HPDE6-E6E7 (cell line): ENCODE data around the gene MEX3C.

Source experiments
- DNase-seq: peaks from one replicate; pipeline ENCODE4 v3.0.0; 2011; ENCODE audit warnings: missing footprints; ENCODE audit errors: extremely low spot score

The MEX3C gene

DNA sequence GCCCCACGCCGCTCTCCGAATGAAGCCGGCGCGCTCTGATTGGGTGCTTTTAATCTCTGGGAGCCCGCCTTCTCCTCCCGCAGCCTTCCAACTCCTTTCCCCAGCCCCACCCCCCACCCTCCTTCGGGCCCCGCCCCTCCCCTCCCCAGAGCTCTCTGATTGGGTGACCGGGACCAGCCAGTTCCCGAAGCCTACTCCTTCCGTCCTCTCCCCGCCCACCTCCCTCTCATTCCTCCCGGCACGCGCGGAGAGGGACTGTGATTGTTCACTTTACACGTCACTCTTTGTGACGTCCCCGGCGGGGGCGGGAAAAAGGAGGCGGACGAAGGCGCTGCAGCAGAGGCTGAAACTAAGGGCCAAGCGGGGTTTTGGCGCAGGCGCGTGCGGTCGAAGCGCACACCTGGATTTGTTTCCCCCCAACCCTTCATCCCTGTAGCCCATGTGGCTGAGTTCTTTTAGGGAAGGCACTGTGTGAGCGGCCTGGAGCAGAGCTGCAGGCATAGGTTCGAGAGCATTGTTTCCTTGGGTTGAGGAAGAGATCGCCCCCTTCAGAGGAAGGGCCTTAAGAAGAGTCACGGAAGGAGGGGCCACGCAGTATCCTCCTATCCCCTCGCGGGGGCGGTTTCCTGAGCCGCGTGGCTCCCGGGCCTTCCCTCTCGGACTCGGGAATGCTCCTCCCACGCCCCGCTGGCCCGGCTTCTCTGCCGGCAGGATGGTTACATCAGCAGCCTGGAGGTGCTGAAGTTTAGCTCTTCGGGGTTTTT is at the start of gene MEX3C:
Gene MEX3C, minus strand, starts transcription at position 21 of the 764 bp plus-strand sequence. CDS start 361 bp downstream, outside the sequence.
- peak; percentile 93 for DNase-seq

GRCh38 chr18:51241226-51241625 is 43.7 kb upstream of the MEX3C start:
- DNase-seq, result no peak

- peak; percentile 91 for DNase-seq
These were observed 38.7 kb upstream of the MEX3C start for GRCh38 chr18:51236225-51236624.

GRCh38 chr18:51235009-51235789 is 37.7 kb upstream of the MEX3C start:
- DNase-seq, result peak; percentile 69

DNA sequence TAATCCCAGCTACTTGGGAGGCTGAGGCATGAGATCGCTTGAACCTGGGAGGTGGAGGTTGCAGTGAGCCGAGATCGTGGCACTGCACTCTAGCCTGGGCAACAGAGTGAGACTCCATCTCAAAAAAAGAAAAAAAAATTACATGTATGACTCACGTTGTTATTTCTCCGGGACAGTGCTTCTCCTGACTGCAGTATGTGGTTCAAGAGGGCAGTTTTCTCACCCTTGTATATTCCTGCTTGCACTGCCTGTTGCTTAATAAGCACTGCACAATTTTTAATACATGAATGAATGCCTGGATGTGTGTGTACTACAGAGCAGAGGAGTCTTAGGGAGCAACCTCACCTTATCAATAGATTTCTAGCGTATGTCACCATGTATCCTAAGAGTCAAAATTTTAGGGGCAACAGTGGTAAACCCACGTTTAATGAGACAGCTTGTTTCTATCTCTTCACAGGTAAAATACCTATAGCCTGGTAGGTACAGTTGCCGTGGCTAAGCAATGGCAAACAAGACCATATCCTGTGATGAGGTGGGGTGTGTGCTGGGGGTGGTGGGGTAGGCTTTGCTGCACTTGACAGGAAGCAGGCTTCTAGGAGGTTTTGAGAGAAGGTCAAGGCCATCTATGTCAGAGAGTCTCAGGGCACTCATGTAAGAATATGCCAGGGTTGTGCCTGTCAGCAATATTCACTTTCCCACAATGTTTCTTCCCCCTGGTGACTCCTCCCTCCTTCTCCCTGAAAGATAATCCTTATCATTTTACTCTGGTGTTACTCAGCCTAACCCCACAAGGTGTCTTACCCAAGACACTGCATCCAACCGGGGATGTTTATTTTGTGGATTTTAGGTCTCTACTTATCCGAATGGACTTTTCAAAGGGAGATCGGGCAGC is 36.9 kb upstream of the MEX3C start:
- no peak for DNase-seq

GRCh38 chr18:51229328-51229727 is 31.8 kb upstream of the MEX3C start:
- DNase-seq, result no peak

- no peak for DNase-seq
These were observed 30.2 kb upstream of the MEX3C start for GRCh38 chr18:51227660-51228059.

DNA sequence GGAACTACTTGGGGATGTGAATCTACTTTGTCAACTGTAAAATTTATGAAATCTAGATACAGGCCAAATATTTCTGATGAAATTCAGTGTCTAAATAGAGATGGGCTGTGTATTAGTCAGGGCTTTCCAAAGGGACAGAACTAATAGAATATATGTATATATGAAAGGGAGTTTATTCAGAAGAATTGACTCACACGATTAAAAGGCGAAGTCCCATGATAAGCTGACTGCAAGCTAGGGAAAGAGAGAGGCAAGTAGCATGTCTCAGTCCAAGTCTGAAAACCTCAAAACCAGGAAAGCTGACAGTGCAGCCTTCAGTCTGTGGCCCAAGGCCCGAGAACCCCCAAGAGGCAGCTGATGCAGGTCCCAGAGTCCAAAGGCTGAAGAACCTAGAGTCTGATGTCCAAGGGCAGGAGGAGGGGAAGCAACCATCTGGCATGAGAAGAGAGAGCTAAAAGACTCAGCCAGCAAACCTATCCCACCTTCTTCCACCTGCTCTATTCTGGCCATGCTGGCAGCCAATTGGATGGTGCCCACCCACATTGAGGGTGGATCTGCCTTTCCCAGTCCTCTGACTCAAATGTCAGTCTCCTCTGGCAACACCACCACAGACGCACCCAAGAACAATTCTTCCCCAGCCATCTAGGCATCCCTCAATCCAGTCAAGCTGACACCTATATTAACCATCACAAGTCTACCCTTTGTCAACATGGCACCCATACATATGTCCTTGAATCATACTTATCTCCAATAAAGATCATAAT is 29.3 kb upstream of the MEX3C start:
- no peak for DNase-seq

DNA sequence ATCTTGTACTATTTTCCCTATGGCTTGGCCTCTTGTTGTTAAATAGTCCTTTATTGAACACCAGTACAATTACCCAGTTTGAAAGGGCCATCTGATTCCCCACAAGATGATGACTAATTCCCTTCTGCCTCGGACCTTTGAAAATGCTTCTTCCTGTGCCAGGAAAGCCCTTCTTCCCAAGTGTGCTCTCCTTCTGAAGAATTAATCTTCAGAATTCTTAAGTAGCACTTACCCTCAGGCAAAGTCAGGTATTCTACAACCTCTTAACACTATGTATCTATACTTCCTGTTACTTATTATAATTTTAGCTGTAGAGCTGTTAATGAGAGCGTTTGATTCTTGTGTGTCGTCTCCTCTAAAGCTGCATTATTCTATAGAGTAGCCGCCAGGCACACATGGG is 28.6 kb upstream of the MEX3C start:
- DNase-seq, result no peak

DNA sequence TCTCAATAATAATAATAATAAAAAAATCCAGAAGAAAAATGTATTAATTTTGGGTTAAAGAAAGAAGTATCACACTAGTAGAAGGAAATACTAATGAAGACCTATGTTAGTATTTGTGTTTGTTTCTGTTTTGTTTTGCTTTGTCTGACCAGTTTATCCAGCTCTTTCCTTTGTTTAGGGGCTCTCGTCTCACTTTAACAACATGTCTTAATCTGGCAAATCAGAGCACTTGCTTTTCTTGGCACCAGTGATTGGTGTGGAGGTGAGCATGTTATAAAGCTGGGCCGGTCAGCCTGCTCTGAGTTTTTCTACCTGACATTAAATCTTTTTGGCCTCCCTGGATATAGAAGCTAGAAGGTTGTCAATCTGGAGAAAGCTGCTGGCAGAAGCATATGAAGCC is 15.1 kb upstream of the MEX3C start:
- DNase-seq, result no peak

- no peak for DNase-seq
These were observed 14.1 kb upstream of the MEX3C start for GRCh38 chr18:51211552-51211951.

DNA sequence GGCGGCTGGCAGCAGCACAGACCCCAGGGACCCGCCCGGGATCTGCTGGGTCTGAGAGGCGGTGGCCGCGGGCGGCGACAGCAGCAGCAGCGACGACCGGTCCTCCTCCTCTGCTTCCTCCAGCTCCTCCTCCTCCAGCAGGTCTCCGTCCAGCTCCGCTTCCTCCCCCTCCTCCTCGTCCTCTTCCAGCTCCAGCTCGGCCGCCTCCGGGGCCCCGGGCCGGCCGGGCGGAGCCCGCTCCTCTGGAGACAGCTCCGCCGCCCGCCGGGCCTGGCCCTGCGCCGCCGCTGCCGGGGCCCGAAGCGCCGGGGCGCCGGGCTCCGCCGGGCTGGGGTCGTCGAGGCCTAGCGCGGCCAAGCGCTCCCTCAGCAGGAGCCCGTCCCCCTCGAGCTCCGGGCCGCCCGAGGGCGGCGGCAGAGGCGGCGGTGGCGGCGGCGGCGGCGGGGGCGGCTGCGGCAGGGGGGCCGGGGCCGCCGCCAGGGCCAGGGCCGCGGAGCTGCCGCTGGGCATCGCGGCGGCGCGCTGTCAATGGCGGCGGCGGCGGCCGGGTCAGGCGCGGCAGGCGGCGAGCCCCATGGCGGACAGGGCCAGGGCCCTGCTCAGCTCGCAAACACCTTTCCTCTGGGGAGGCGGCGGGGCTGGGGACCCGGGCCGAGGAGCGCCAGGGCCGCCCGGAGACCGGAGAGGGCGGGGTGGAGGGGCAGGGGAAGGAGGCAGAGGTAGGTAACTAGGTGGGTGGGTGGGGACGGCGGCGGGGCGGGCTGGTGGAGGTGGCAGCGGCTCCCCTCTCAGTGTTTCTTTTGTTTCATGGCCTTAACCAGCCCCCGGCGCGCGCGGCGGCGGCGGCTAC is 445 bp downstream of the MEX3C start:
- no peak for DNase-seq

GRCh38 chr18:51196118-51196810 is 1.2 kb downstream of the MEX3C start:
- DNase-seq, result no peak

DNA sequence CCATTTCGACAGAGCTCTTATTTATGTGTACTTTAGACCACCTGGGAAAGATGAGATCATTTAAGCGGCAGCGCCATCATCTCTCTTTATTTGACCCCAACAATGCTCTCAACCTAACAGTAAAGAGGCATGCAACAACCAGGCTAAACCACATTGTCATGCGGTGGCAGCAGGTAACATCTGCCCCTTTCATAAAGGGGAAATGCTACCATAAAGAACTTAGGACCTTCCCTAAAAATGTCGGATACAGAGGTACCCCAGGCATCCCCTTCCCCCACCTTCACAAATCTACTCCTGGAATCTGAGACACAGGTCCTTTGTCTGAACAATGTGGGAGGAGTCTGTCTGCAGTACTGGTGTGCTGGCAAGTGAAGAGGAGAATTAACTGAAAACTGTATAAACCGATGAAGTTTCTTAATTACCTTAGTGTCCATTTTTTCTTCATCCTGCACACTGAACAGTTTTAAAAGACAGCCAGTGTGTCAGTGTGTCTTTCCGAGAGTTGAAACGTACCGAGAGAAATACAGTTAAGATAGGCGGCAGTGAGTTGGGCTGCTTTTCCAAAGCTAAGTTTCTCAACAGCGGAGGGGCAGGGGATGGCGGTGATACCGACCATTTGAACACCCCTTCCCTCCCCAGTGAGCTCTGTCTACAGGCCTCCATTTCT is 1.9 kb downstream of the MEX3C start:
- peak; percentile 40 for DNase-seq

DNA sequence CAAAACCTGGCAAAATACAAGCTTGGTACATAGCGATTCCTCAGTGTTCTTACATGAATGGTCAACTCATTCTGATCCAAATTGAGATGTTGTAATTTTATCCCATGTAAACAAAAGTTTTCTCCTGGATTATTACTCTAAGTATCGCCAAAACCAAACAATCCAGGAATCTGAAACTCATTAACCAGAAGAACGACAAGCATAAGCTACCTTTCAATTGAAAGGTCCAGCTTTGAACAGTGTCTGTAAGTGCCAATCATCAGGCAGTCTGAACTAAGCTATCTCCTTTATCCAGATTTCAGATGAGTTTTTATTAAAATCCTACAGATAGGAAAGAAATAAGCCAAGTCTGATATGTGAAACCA is 2.4 kb downstream of the MEX3C start:
- no peak for DNase-seq

- no peak for DNase-seq
These were observed 2.9 kb downstream of the MEX3C start for GRCh38 chr18:51194604-51195003.

- DNase-seq, result no peak
These were observed 3.7 kb downstream of the MEX3C start for GRCh38 chr18:51193621-51194287.

DNA sequence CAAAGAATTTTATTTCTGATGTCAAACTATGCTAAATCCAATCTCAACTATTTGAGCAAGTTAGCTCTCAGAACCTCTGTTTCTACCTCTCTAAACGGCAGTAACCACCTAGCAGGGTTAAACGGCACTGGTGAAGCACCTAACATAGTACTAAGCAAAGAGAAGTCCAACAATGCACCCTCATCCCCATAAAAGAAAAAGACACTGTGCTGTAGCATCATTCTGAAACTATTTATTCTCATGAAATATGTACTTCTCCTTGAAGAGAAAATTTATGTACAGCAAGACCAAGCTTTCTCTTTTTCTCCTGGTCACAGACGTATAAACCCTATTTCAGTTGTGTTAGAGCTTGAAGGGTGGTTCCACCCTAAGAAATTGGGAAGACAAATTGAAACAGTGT is 4.8 kb downstream of the MEX3C start:
- no peak for DNase-seq

DNA sequence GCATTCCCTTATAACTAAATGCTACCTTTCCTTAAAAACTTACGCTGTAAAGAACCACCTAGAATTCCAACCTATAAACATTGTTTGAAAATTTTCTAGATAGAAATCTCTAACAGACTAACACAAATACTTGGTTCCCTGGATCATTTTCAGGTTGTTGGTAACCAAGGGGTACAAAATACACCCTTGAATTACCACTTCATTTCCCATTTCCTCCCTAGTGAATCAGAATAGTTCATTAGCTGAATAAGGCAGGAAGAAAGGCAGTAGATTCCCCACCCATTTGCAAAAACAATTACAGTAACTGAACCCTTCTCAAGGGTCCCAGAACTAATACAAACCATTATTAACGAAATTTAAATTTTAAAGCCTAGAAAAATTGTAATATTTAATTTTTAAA is 5.5 kb downstream of the MEX3C start:
- DNase-seq, result no peak
